Myocyte (in vitro differentiated cells): ENCODE measurements around the gene RNF13. TPM values are rescaled to one million over a fixed set of nuclear protein-coding genes. Genes with fewer than 3 reads are reported as not detected.
"Not testable (repeated sequence)": the region's sequence is repeated elsewhere in the genome, so short reads cannot be mapped to it uniquely, and the experiment has no call there.

Experiments used
- DNase-seq: peaks from one replicate; pipeline ENCODE4 v3.0.0-alpha.2; 2012; ENCODE audit warnings: low read depth
- total RNA-seq: library from RNA; depleted of rRNA; stranded (reverse); fragments of >200 nt; gene quantifications from 2 replicates; pipeline ENCODE4 v1.2.3, GENCODE V29; 2014

Gene RNF13
- total RNA-seq, 1 donor from 2014 or later = 31.2 TPM

DNA sequence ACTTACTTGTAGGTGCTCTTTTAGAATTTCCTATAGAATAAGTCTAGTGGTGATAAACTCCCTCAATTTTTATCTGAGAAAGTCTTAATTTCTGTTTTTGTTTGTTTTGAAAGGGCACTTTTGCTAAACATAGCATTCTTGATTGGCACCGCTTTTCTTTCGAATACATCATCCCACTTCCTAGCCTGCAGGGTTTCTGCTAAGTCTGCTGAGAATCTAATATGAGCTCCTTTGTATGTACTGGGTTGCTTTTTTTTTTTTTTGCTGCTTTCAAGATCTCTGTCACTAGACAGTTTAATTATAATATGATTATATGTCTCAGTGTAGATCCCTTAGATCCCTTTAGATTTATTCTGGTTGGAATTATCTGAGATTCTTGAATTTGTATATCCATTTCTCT is 136.2 kb downstream of the RNF13 start:
- no peak for DNase-seq

DNA sequence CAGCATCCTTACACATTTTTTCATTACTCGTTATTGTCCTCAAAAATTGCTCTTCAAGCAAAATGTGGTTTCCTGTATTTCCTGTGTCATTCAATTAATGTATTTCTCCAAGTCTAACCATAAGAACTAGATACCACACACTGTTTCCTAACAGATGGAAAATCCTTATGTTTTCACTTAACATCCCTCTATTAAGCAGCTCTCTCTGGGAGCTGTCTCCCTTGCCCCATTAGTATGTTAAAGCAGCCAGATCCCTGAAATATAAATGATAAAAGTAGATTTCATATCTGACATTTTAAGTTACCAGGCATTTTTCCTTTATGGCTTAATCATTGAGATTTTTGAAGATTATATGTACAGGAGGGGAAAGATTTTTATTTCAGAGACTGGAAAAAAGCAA is 141.8 kb downstream of the RNF13 start:
- no peak for DNase-seq

DNA sequence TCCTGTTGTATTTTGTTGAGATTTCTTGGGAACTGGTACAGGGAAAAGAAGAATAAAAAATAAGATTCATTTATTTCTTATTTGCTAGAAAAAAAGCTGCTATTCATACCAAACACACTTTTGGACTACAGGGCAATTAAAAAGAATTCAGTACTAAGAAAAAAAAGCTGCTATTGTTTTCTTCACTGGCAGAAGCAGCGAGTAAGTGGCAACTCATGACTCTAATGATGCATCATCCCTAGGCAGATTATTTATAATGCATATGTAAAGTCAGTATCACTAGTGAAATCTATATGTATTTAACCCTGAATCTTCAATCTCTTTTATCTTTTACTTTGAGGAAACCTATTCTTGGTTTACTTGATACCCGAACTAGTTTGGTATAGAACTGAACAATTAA is 142.4 kb downstream of the RNF13 start:
- DNase-seq = no peak

DNA sequence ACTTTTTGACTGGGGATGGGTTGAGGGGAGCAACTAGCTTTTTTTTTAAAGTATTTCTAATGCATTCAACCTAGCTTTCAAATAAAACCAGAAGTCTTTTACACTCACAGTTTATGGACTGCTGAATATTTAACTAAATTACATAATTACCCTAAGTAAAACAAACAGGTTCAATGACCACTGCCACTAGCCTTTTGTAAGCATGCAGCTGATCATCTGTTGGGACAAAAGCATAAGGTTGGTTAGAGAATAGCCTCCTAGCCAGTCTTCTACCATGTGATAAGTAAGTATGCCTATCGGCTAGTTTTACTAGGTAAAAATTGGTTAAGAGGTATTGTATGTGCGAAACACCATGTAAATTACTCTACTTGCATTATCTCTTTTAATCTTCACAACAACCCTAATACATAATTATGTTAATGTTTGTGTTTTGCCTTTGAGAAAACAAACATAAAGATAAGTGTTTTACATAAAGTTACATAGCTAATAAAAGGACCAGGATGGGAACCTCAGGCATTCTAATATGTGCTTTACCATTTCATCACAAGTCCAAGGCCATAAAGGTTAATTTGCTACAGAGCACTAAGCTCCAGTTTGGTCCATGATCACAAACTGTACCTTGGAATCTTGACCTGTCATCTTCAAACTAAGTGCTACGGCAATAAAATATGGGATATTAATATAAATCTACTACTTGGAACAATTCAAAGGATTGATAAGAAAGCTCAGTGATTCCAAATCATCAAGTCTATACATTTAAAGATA is 144.5 kb downstream of the RNF13 start:
- no peak for DNase-seq

DNA sequence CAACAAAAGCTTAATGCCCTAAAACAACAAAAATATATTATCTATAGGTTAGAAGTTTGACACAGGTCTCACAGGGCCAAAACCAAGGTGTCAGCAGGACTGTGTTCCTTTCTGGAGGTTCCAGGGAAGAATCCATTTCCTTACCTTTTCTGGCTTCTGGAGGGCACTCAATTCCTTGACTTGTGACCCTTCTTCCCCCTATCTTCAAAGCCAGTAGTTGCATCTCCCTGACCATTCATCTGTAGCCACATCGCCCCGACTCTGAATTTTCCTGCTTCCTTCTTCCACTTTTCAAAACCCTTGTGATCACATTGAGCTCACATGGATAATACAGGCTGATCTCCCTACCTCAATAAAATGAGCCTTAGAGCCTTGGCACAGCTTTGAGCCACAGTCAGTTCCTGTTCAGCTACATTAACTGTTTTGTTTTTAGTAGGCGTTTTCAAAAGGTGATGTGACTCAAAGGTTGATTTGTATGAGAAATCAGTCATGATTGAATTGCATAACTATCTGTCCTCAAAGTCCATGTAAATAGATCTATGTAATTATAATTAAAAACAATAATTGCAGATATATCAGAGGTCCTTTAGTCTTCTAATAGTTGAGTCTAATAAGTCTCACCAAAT is 145.3 kb downstream of the RNF13 start:
- DNase-seq = no peak

DNA sequence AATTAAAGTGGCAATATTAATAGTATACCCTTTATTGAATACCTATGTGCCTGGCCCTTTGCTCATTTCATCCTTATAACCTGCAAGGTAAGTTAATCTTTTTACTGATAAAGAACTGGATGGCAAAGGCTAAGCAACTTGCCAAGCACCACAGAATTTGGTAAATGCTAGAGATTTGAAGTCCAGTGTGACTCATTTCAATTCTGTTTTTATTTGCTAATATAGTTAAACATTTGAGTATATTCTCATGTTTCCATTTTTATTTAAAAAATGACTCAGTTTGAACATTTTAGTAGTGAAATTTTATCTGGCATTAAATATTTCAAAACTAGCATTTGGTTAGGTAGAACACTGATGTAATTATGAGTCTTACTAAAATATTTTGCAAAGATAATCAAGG is 146.4 kb downstream of the RNF13 start:
- no peak for DNase-seq

DNA sequence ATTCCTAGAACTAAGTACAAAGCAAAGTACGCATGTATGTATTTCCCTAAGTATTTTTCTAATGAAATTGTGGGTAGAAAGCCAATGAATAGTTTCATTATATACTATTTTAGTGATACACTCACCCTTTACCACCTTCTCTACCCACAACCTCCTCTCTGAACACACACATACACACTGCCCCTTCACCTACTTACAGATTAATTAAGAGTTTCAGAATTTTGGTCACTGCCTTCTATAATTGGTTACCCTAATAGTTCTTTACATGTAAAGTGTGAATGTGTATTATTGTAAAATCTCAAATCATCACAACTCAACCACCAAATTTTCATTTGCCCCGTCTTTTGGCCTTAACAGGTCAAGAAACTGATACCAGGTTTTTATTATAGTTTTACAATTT is 150.5 kb downstream of the RNF13 start:
- DNase-seq = no peak

DNA sequence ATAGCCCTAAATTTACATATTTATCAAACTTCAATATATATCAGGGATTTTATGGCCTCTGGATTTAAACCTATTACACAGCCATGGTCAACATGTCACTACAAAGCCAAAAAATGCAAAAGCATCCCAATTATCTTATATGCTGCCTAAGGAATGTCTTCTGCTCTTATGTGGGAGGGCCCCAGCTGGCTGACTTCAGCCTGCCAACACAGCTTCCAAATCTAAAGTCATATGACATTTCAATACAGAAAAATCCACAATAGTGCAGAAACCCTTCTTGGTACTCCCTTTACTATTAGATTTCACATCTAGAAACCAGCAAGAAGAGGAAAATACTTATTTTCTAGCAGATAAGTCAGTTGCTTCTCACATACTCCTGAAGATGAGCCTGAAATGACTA is 151.3 kb downstream of the RNF13 start:
- DNase-seq = no peak

DNA sequence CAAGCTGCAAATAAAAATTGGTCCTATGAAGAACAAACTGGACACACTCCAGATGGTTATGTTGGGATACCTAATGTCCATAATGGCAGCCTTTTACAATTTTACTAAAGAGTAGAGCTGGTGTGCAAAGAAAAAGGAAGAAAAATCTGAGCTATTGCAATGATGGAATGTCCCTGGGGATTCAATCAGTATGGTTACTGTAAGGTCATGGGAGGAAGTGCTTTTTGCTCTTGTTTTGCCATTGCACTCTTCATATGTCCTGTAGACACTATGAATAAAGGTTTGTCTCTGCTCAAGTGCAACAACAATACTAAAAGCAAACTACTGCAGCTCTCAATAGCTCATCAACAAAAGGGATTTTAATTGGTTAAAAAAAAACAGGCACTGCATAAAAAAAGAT is 152.3 kb downstream of the RNF13 start:
- no peak for DNase-seq

DNA sequence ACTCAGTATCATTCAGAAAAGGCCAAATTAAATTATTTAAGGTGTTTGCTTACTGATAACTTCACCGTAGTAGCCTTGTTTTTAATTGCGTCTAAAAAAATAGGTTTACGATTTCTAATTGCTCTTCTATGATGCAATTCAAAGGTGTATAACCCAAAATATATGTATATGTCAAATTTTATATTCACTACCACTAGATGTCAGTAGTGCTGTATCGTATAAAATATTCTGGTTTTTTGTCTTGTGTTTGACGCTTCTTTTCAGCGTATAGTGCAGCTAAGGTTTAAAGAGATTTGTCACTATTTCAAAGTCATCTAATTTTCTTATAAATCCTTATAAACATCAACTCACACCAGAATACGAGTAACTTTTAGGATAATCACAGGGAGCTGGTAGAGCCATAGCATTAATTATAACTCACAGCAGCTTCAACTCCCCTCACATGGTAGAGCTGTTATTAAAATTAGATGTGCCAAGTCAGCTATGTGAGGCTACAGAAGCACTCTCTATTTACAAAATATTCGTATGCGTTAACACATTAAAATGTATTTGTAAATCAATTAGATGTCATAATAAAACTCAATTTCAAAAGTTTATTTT is 154.2 kb downstream of the RNF13 start:
- DNase-seq = peak; percentile 75

DNA sequence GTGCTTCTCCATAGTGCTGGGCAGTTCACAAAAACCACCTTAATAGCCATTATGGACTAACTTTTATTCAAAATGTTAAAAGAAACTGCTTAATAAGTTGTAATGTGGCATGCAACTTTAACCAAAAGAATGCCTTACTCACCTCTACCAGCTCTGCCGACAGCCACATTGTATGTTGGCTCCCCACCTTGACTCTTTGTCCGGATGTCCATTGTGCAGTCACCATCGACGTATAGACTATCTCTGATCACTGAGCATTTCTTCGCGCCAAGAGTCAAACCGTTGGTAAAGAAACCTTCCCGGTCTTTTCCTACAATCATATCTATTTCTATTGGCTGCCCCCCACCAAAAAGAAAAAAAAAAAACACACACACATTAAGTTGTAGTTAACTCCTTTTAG is 155.2 kb downstream of the RNF13 start:
- DNase-seq = peak; percentile 36

DNA sequence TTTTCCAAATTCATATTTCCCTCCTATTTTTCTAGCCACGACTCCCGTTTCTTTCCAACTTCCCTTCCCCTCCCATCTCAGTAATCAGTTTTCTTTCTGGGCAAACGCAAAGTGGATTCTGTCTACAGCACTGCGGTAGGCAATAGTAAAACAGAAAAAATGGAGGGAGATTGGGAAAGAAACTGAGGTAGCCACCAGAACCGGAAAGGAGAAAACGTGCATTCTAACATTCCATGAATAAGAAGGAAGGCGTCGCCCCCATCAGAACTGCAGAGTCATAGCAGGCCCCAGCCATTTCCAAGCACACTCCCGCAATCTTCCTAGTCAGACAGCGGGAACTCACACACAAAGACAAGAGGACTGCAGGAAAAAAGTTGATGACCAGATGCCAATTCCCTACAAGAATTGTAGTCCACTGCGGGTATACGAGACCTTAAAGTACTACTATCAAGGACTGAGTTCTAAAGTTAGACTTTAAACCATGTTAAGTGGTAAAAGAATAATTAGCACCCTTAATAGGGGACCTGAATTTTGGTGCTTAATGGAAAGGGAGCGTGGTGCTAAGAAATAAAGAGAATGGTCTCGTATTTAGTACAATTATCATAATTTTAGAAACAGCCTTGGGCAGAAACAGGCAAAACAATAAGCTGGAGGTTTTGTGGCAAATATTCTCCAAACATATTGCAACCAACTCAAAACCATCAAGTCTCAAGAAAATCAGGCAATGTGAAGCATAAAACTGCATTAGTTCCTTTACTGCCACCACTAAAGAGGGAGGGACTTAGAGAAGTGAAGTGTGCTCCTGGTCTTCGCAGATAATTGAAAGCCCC is 156.3 kb downstream of the RNF13 start:
- peak; percentile 87 for DNase-seq

DNA sequence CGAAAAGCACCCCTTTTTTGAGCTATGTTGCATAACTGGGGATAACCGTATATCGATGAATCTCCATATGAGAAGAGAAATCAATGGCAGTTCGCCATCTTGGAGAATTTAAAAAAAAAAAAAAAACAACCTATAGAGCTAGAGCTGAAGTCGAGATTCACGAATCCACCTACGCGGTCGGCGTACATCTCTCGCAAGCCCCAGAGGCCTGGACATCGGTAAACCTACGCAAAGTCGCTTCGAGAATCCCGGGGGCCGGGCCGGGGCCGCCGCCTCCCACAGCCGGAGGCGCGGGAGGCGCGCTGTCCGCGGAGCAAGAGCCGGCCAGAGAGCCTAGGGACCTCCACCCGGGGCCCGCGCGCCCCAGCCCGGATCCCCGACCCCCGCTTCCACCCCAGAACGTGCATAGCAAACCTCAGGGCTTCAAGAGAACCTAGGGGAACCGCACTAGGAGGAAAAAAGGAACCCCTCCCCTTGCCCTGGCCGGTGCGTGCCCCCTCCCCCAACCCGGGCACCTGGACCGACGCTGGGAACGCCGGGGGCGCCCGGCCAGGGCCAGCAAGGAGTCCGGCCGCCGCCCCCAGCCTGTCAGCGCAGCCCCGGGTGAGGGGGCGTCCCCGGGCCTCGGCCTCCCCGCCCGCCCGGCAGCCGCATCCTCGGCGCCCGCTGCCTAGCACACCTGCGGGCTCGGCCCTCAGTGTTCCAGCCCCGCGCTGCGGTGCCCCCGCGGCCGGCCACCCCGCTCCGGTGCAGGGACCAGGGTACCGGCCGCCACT is 157.1 kb downstream of the RNF13 start:
- DNase-seq = peak; percentile 63

DNA sequence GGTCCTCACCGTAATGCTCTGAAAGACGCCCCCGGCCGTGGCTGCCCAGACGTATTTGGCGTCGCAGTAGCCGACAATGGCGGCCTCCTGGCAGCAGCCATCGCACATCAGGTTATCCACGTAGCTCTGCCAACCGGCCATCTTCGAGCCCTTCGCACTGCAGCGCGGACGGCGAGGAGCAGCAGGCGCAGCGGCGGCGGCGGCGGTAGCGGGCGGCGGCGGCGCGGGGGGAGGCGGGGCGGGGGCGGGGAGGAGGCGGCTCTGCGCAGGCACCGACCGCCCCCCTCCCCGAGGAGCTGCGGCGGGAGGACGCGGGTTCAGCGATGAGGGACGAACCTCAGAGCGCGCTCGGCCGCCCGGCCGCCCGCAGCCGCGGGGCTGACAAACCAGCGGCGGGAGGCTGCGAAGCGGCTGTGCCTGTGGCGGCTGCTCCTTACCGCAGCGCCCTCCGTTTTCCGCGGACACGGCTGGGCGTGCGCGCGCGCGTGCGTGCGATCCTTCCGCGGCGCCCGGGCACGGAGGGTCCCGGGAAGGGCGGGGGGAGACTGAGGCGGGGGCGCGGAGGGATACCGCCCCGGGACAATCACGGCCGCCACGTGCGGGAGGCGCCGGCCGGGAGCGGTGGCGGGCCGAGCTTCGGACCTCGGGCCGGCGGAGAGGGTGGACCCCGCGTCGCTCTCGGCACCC is 157.8 kb downstream of the RNF13 start, which contains the start of gene PFN2:
Gene PFN2 (minus strand): TSS at position 180 of the 687 bp plus-strand sequence. CDS start 39 bp downstream, at position 141.
- peak; percentile 90 for DNase-seq

DNA sequence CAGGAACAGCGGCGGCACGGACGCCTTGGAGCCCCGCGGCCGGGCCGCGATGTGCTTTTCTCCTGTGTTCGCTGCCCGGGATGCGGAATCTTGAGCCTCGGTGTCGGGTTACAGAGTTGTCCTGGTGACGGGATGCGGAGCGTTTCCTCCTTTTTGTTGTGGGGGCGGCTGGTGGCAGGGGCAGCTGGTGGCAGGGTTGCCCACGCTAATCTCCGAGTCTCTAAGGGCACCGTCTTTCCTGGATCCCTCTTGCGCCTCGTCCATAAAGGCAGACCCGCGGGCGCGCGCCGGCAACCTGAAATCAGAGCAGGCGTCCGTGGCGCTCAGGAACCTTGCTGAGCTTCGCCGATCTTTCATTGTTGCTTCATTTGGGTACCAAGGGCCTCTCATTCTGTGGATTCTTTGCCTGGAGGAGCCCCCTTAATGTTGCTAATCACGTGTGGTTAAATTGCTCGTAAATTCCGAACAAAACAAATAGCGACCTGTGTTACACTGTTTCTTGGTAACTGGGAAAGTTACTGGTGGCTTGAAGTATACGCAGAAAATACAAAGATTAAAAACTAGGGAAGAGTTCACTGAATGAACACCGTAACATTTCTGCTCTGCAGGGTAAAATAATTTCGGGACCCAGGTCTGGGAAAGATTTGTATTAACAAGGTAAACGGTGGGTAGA is 158.5 kb downstream of the RNF13 start:
- peak; percentile 91 for DNase-seq

DNA sequence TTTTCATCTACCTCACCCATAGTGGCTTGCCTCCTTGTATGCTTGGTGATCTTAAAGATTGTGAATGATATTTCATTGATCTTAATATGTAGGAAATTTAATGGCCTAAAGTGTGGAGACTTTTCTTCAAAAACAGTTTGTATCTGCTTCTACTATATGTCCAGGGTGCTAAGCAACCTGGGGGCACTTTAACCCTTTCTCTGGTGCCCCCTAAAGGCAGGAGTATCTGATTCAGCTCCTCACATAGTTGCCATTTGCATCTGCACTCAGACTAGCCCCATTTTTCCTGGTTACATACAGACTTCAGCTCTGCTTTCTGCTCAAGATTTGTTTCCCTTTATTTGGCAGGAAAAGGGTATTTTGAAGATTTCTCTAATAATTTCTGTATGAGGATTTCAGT is 162.9 kb downstream of the RNF13 start:
- no peak for DNase-seq

DNA sequence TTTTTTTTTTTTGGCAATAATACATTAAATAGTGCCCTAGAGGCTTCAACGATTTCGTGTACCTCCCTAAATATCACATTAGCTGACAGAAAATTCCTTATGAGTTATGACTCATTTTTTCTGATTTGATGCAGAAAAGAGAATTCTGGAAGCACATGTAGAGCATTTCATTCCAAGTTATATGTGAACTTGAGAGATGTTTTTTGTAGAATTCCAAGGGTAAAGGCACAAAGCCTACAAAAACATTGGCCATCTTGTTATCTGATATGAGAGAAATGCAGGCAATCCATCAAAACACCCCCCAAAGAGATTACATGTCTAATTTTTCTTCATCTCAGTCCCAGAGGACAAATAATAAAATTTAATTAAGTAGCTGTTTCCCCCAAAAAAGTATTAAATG is 164.4 kb downstream of the RNF13 start:
- DNase-seq = no peak

DNA sequence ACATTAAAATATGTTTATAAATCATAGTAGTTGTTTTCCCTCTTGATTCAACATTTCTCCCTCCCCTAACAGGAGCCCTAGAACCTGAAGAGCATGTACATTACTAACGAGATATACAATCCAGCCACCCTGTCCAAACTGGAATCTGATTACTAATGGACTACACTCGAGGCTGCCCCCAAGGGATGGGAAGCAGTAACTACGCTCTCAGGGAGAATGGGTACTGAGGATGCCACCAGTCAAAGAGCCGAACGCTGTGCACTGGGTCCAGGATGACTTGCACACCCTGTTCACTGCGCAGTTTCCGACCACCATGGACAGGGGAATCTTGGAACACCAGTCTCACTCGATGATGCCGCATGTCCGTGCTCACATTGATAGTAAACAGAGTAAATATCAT is 169.0 kb downstream of the RNF13 start:
- not testable (repeated sequence) for DNase-seq

DNA sequence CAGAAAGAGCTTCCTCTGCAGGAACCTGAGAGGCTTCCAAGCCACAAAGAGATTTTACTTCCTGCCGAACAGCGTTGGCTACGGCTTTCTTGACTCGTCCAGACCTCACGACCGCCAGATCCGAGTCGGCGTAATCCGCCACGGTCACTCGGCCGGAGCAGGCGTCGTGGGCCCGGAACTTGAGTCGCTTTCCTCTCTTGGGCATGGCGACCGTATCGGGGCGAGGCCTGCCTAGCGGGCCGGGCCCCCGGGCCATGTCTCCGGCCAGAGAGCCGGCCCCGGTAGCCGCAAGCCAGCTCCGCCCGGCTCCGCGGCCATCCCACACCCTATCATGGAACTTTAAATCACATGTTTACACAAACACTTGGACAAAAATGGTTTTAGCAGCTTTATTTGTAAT is 170.0 kb downstream of the RNF13 start:
- DNase-seq = not testable (repeated sequence)

DNA sequence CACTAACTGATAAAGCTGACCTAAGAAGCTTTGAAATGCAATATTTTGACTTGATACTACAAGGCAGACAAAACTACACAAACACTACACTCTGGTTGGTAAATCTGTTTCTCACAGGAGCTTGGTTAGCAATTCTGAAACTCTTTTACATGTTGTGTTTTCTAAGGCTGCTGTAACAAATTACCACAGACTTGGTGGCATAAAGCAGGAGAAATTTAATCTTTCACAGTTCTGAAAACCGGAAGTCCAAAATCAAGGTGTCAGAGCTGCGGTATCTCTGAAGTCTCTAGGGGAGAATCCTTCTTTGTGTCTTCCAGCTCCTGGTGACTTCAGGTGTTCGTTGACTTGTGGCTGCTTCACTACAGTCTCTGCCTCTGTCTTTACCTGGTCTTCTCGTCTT is 170.6 kb downstream of the RNF13 start:
- no peak for DNase-seq
